ENCODE measurements around the gene PCDHA7. TPM values are rescaled to one million over a fixed set of nuclear protein-coding genes. Genes with fewer than 3 reads are reported as not detected.
"Not testable (repeated sequence)": the region's sequence is repeated elsewhere in the genome, so short reads cannot be mapped to it uniquely, and the experiment has no call there.

The PCDHA7 gene
- total RNA-seq, 3 donors from 2014 or later, result 1.3 TPM

DNA sequence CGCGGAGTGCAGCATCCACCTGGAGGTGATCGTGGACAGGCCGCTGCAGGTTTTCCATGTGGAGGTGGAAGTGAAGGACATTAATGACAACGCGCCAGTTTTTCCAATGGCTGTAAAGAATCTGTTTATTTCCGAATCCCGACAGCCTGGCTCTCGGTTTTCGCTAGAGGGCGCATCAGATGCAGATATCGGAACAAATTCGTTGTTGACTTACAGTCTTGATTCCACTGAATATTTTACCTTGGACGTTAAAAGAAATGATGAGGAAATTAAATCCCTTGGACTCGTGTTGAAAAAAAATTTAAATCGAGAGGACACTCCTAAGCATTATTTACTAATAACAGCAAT lies 32.6 kb upstream of the PCDHA7 start:
- Histone ChIP-seq H3K36me3 (no peaks in the 10 kb centered on the region), H3K4me1 (no peaks in the 10 kb centered on the region), H3K9me3 (peaks cover 34 to 58% of the 10 kb centered on the region in 2 donors), H3K27ac (no peak overlapping the region), H3K27me3 (no peaks in the 10 kb centered on the region), H3K4me3 (peak overlapping the region; percentile 25 to 62 (median 38))
- intact Hi-C loops (cut with DNase I; ENCODE audit: low total_unique reads), result no loop called here
- no peak for DNase-seq (ENCODE audit: low spot score in 2 of 2)
- TF ChIP-seq POLR2A (IDR thresholded peaks at IDR 0.05) (no peak), CTCF (IDR thresholded peaks at IDR 0.05) (peak in 2 of 3 donors; percentile 8 to 18), POLR2AphosphoS5 (IDR thresholded peaks at IDR 0.05) (no peak)

- H3K27ac ChIP-seq; H3K36me3 ChIP-seq; H3K27me3 ChIP-seq; H3K4me1 ChIP-seq; intact Hi-C loops (cut with DNase I; ENCODE audit: low total_unique reads); DNase-seq (ENCODE audit: low spot score in 2 of 2); H3K4me3 ChIP-seq: not testable (repeated sequence)
- H3K9me3 ChIP-seq, result peaks cover 34 to 59% of the 10 kb centered on the region in 2 donors
These were observed 31.7 kb upstream of the PCDHA7 start for GRCh38 chr5:140802381-140802780.

DNA sequence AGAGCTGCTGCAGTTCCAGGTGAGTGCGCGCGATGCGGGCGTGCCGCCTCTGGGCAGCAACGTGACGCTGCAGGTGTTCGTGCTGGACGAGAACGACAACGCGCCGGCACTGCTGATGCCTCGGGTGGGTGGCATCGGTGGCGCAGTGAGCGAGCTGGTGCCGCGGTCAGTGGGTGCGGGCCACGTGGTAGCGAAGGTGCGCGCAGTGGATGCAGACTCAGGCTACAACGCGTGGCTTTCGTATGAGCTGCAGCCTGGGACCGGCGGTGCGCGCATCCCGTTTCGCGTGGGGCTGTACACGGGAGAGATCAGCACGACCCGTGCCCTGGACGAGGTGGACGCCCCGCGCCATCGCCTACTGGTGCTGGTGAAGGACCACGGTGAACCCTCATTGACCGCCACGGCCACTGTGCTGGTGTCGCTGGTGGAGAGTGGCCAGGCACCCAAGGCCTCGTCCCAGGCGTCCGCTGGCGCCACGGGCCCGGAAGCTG lies 31.2 kb upstream of the PCDHA7 start:
- TF ChIP-seq POLR2A (IDR thresholded peaks at IDR 0.05) (no peak), POLR2AphosphoS5 (IDR thresholded peaks at IDR 0.05) (no peak), CTCF (IDR thresholded peaks at IDR 0.05) (no peak)
- no peaks in the 10 kb centered on the region for H3K4me1 ChIP-seq
- DNase-seq (ENCODE audit: low spot score in 2 of 2), result no peak
- H3K27me3 ChIP-seq, result no peaks in the 10 kb centered on the region
- no peak overlapping the region for H3K27ac ChIP-seq
- intact Hi-C loops (cut with DNase I; ENCODE audit: low total_unique reads), result no loop called here
- H3K4me3 ChIP-seq, result peak overlapping the region in 1 of 3 donors; percentile 24
- no peaks in the 10 kb centered on the region for H3K36me3 ChIP-seq
- peaks cover 34 to 59% of the 10 kb centered on the region in 2 donors for H3K9me3 ChIP-seq

DNA sequence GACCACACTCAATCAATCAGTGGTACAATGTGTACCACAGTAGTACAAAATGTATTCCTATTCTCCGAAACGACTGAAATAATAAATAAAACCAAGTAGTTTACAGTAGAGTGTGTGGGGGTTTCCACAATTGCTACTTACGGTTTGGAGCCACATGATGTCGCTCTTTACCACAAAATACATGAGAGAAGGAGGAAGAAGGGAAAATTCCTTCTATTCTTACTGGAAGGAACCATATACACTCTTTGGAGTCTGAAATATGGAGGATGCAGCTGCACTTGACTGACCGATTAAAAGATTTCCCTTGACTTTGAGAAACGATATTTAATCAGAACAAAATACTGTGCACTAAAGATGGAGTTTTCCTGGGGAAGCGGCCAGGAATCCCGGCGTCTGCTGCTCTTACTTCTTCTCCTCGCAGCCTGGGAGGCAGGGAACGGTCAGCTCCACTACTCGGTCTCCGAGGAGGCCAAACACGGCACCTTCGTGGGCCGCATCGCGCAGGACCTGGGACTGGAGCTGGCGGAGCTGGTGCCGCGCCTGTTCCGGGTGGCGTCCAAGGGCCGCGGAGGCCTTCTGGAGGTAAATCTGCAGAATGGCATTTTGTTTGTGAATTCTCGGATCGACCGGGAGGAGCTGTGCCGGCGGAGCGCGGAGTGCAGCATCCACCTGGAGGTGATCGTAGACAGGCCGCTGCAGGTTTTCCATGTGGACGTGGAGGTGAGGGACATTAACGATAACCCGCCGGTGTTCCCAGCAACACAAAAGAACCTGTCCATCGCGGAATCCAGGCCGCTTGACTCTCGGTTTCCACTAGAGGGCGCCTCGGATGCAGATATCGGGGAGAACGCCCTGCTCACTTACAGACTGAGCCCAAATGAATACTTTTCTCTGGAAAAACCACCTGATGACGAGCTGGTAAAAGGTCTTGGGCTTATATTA lies 27.0 kb upstream of the PCDHA7 start, which contains the start of gene PCDHA4:
TSS of gene PCDHA4 (plus strand) at position 235 of the 942 bp plus-strand sequence.
- H3K9me3 ChIP-seq, result peaks cover 36 to 64% of the 10 kb centered on the region in 2 donors

DNA sequence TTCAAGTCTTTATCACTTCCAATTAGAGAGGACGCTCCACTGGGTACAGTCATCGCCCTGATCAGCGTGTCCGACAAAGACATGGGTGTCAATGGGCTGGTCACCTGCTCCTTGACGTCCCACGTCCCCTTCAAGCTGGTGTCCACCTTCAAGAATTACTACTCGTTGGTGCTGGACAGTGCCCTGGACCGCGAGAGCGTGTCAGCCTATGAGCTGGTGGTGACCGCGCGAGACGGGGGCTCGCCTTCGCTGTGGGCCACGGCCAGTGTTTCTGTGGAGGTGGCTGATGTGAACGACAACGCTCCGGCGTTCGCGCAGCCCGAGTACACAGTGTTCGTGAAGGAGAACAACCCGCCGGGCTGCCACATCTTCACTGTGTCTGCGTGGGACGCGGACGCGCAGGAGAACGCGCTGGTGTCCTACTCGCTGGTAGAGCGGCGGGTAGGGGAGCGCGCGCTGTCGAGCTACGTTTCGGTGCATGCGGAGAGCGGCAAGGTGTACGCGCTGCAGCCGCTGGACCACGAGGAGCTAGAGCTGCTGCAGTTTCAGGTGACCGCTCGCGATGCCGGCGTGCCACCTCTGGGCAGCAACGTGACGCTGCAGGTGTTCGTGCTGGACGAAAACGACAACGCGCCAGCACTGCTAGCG lies 25.7 kb upstream of the PCDHA7 start:
- H3K36me3 ChIP-seq; H3K4me1 ChIP-seq; H3K27me3 ChIP-seq; intact Hi-C loops (cut with DNase I; ENCODE audit: low total_unique reads); H3K27ac ChIP-seq; DNase-seq (ENCODE audit: low spot score in 2 of 2); H3K4me3 ChIP-seq: not testable (repeated sequence)
- H3K9me3 ChIP-seq, result peaks cover 24 to 62% of the 10 kb centered on the region in 2 donors

More for the DNA sequence above, 27.0 kb upstream of the PCDHA7 start, which contains the start of gene PCDHA4:
- intact Hi-C loops (cut with DNase I; ENCODE audit: low total_unique reads), result no loop called here
- no peaks in the 10 kb centered on the region for H3K4me1 ChIP-seq
- H3K36me3 ChIP-seq, result no peaks in the 10 kb centered on the region
- peak within 1 kb of the TSS in 1 of 2 donors; percentile 39 for H3K27ac ChIP-seq
- H3K4me3 ChIP-seq, result peak within 1 kb of the TSS; percentile 20 to 61 (median 46)
- H3K27me3 ChIP-seq, result no peaks in the 10 kb centered on the region
- TF ChIP-seq POLR2A (IDR thresholded peaks at IDR 0.05), result no peak
- no peak for TF ChIP-seq POLR2AphosphoS5 (IDR thresholded peaks at IDR 0.05)
- TF ChIP-seq CTCF (IDR thresholded peaks at IDR 0.05), result peak in 1 of 3 donors; percentile 31
- DNase-seq (ENCODE audit: low spot score in 2 of 2), result no peak

DNA sequence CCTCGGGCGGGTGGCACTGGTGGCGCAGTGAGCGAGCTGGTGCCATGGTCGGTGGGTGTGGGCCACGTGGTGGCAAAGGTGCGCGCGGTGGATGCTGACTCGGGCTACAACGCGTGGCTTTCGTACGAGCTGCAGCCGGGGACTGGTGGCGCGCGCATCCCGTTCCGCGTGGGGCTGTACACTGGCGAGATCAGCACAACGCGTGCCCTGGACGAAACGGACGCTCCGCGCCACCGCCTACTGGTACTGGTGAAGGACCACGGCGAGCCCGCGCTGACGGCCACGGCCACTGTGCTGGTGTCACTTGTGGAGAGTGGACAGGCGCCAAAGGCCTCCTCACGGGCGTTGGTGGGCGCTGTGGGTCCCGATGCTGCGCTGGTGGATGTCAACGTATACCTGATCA lies 25.2 kb upstream of the PCDHA7 start:
- no peak overlapping the region for H3K27ac ChIP-seq
- H3K36me3 ChIP-seq, result no peaks in the 10 kb centered on the region
- DNase-seq (ENCODE audit: low spot score in 2 of 2), result no peak
- intact Hi-C loops (cut with DNase I; ENCODE audit: low total_unique reads), result no loop called here
- H3K4me1 ChIP-seq, result no peaks in the 10 kb centered on the region
- H3K9me3 ChIP-seq, result peaks cover 28 to 66% of the 10 kb centered on the region in 2 donors
- H3K4me3 ChIP-seq, result no peak overlapping the region
- H3K27me3 ChIP-seq, result no peaks in the 10 kb centered on the region
- no peak for TF ChIP-seq POLR2AphosphoS5 (IDR thresholded peaks at IDR 0.05)
- no peak for TF ChIP-seq CTCF (IDR thresholded peaks at IDR 0.05)
- no peak for TF ChIP-seq POLR2A (IDR thresholded peaks at IDR 0.05)
